BLaER1 treated with 17β-estradiol and CSF1 and Interleukin-3, amounts not matched to agents 10 nM and 100 nM (cell line): ENCODE data around the gene EPHX1.
A peak's percentile ranks its signal among the peaks of the same experiment; 100 is the strongest.
"Not testable (repeated sequence)": the region's sequence is repeated elsewhere in the genome, so short reads cannot be mapped to it uniquely, and the experiment has no call there.

Experiments used
- H3K27ac ChIP-seq, 11 experiments: shearing (Covaris generic); formaldehyde crosslinking; 2 replicates each; pipeline ENCODE4 v1.8.1; 2022
- H3K27me3 ChIP-seq, 11 experiments: shearing (Covaris generic); formaldehyde crosslinking; 2 replicates each; pipeline ENCODE4 v1.8.1; 2022
- H3K36me3 ChIP-seq, 11 experiments: shearing (Covaris generic); formaldehyde crosslinking; 2 replicates each; pipeline ENCODE4 v1.8.1; 2022
- H3K4me1 ChIP-seq, 10 experiments: shearing (Covaris generic); formaldehyde crosslinking; 2 replicates each; pipeline ENCODE4 v1.8.1; 2022
- H3K4me2 ChIP-seq, 11 experiments: shearing (Covaris generic); formaldehyde crosslinking; 2 replicates each; pipeline ENCODE4 v1.8.1; 2022
- H3K4me3 ChIP-seq, 10 experiments: shearing (Covaris generic); formaldehyde crosslinking; 2 replicates each; pipeline ENCODE4 v1.8.1; 2022
- H3K9ac ChIP-seq, 11 experiments: shearing (Covaris generic); formaldehyde crosslinking; 2 replicates each; pipeline ENCODE4 v1.8.1; 2022
- H3K9me3 ChIP-seq, 11 experiments: shearing (Covaris generic); formaldehyde crosslinking; replicated peaks in 1 of 11; 2 replicates each; pipeline ENCODE4 v1.8.1; 2022
- H4K20me1 ChIP-seq, 11 experiments: shearing (Covaris generic); formaldehyde crosslinking; 2 replicates each; pipeline ENCODE4 v1.8.1; 2022
- Cebpa-rat ChIP-seq, 11 experiments: shearing (Covaris generic); IDR thresholded peaks; 2 replicates each; pipeline ENCODE4 v1.8.1; 2022

EPHX1 gene

GRCh38 chr1:225774281-225775147, 35.4 kb upstream of the EPHX1 start:
- TF ChIP-seq Cebpa-rat (IDR thresholded peaks at IDR 0.05), result no peak
- Histone ChIP-seq H3K27me3 (no peaks in the 10 kb centered on the region), H3K9ac (no peak overlapping the region), H3K4me2 (no peak overlapping the region), H3K4me3 (no peak overlapping the region), H3K9me3 (peaks cover 0 to 14% (median 7%) of the 10 kb centered on the region in 11 experiments; a peak in 7 of 22 replicates), H3K27ac (no peak overlapping the region), H4K20me1 (peaks cover 0 to 12% (median 4%) of the 10 kb centered on the region in 11 experiments; a peak in 4 of 22 replicates), H3K4me1 (peaks cover 24 to 41% (median 35%) of the 10 kb centered on the region in 10 experiments), H3K36me3 (peaks cover 0 to 9% (median 4%) of the 10 kb centered on the region in 11 experiments; a peak in 12 of 22 replicates)

GRCh38 chr1:225776294-225776693, 33.6 kb upstream of the EPHX1 start:
- Histone ChIP-seq H4K20me1 (peaks cover 1 to 30% (median 16%) of the 10 kb centered on the region in 11 experiments; a peak in 15 of 22 replicates), H3K27ac (no peak overlapping the region), H3K4me3 (peak overlapping the region in 5 of 10 experiments; percentile 70 to 81 (median 75); a peak in 6 of 20 replicates), H3K4me1 (peaks cover 40 to 55% (median 48%) of the 10 kb centered on the region in 10 experiments), H3K4me2 (peak overlapping the region; percentile 76 to 96 (median 86)), H3K36me3 (peaks cover 6 to 26% (median 21%) of the 10 kb centered on the region in 11 experiments; a peak in 16 of 22 replicates), H3K9me3 (peaks cover 0 to 14% (median 7%) of the 10 kb centered on the region in 11 experiments; a peak in 7 of 22 replicates), H3K27me3 (no peaks in the 10 kb centered on the region), H3K9ac (peak overlapping the region in 2 of 11 experiments; percentile 96 to 99; a peak in 2 of 22 replicates)
- TF ChIP-seq Cebpa-rat (IDR thresholded peaks at IDR 0.05), result no peak

GRCh38 chr1:225777058-225777582, 32.8 kb upstream of the EPHX1 start:
- H3K9ac ChIP-seq, result peak overlapping the region; percentile 62 to 99 (median 96); a peak in 21 of 22 replicates
- no peaks in the 10 kb centered on the region for H3K27me3 ChIP-seq
- H3K4me1 ChIP-seq, result peaks cover 40 to 56% (median 48%) of the 10 kb centered on the region in 10 experiments
- TF ChIP-seq Cebpa-rat (IDR thresholded peaks at IDR 0.05), result no peak
- peaks cover 9 to 35% (median 28%) of the 10 kb centered on the region in 11 experiments; a peak in 21 of 22 replicates for H3K36me3 ChIP-seq
- peaks cover 10 to 38% (median 24%) of the 10 kb centered on the region in 11 experiments; a peak in 18 of 22 replicates for H4K20me1 ChIP-seq
- peak overlapping the region; percentile 35 to 99 (median 97); a peak in 21 of 22 replicates for H3K27ac ChIP-seq
- peak overlapping the region; percentile 76 to 96 (median 86) for H3K4me2 ChIP-seq
- H3K9me3 ChIP-seq, result peaks cover 0 to 14% (median 7%) of the 10 kb centered on the region in 11 experiments; a peak in 7 of 22 replicates
- peak overlapping the region; percentile 70 to 92 (median 76) for H3K4me3 ChIP-seq

GRCh38 chr1:225777583-225778336, 32.2 kb upstream of the EPHX1 start, which contains the start of gene SRP9:
TSS of gene SRP9 (plus strand) at chr1:225777826. CDS start at chr1:225777941, 115 bp downstream.
- H3K27ac ChIP-seq, result peak within 1 kb of the TSS; percentile 93 to 99 (median 97)
- peak within 1 kb of the TSS; percentile 93 to 99 (median 96) for H3K9ac ChIP-seq
- peaks cover 0 to 14% (median 7%) of the 10 kb centered on the region in 11 experiments; a peak in 7 of 22 replicates for H3K9me3 ChIP-seq
- H3K4me3 ChIP-seq, result peak within 1 kb of the TSS; percentile 70 to 92 (median 76)
- H3K36me3 ChIP-seq, result peaks cover 15 to 41% (median 35%) of the 10 kb centered on the region in 11 experiments
- H3K4me2 ChIP-seq, result peak within 1 kb of the TSS; percentile 87 to 97 (median 96)
- no peak for TF ChIP-seq Cebpa-rat (IDR thresholded peaks at IDR 0.05)
- no peaks in the 10 kb centered on the region for H3K27me3 ChIP-seq
- H3K4me1 ChIP-seq, result peaks cover 42 to 58% (median 52%) of the 10 kb centered on the region in 10 experiments
- peaks cover 16 to 45% (median 31%) of the 10 kb centered on the region in 11 experiments; a peak in 20 of 22 replicates for H4K20me1 ChIP-seq

- H3K9me3 ChIP-seq, result peaks cover 0 to 14% (median 7%) of the 10 kb centered on the region in 11 experiments; a peak in 7 of 22 replicates
- peaks cover 17 to 46% (median 39%) of the 10 kb centered on the region in 11 experiments for H3K36me3 ChIP-seq
- peak overlapping the region; percentile 87 to 97 (median 95) for H3K4me2 ChIP-seq
- H3K27me3 ChIP-seq, result no peaks in the 10 kb centered on the region
- H3K4me3 ChIP-seq, result peak overlapping the region; percentile 70 to 92 (median 76)
- no peak for TF ChIP-seq Cebpa-rat (IDR thresholded peaks at IDR 0.05)
- H3K4me1 ChIP-seq, result peaks cover 40 to 59% (median 55%) of the 10 kb centered on the region in 10 experiments
- H3K27ac ChIP-seq, result peak overlapping the region; percentile 93 to 99 (median 97)
- H3K9ac ChIP-seq, result peak overlapping the region; percentile 93 to 99 (median 96)
- H4K20me1 ChIP-seq, result peaks cover 21 to 50% (median 35%) of the 10 kb centered on the region in 11 experiments; a peak in 21 of 22 replicates
These were observed 31.6 kb upstream of the EPHX1 start for GRCh38 chr1:225778337-225778669.

- H3K27ac ChIP-seq, result peak overlapping the region; percentile 93 to 99 (median 97); a peak in 21 of 22 replicates
- peaks cover 24 to 55% (median 47%) of the 10 kb centered on the region in 11 experiments for H3K36me3 ChIP-seq
- peaks cover 40 to 63% (median 57%) of the 10 kb centered on the region in 10 experiments for H3K4me1 ChIP-seq
- peak overlapping the region; percentile 87 to 97 (median 95) for H3K4me2 ChIP-seq
- H3K9ac ChIP-seq, result peak overlapping the region; percentile 93 to 99 (median 96); a peak in 21 of 22 replicates
- H3K9me3 ChIP-seq, result peaks cover 0 to 14% (median 7%) of the 10 kb centered on the region in 11 experiments; a peak in 7 of 22 replicates
- peaks cover 29 to 57% (median 41%) of the 10 kb centered on the region in 11 experiments; a peak in 21 of 22 replicates for H4K20me1 ChIP-seq
- H3K4me3 ChIP-seq, result peak overlapping the region; percentile 70 to 92 (median 76)
- not testable (repeated sequence) for H3K27me3 ChIP-seq
These were observed 30.8 kb upstream of the EPHX1 start for GRCh38 chr1:225779165-225779564.

- H3K9ac ChIP-seq, result peak overlapping the region in 2 of 11 experiments; percentile 94 to 98; a peak in 4 of 22 replicates
- peaks cover 29 to 59% (median 47%) of the 10 kb centered on the region in 11 experiments; a peak in 21 of 22 replicates for H4K20me1 ChIP-seq
- H3K27me3 ChIP-seq, result no peaks in the 10 kb centered on the region
- peak overlapping the region; percentile 87 to 97 (median 95) for H3K4me2 ChIP-seq
- peak overlapping the region in 8 of 10 experiments; percentile 70 to 83 (median 76); a peak in 13 of 20 replicates for H3K4me3 ChIP-seq
- H3K36me3 ChIP-seq, result peaks cover 33 to 65% (median 57%) of the 10 kb centered on the region in 11 experiments
- TF ChIP-seq Cebpa-rat (IDR thresholded peaks at IDR 0.05), result no peak
- peaks cover 40 to 63% (median 57%) of the 10 kb centered on the region in 10 experiments for H3K4me1 ChIP-seq
- peaks cover 0 to 10% (median 5%) of the 10 kb centered on the region in 11 experiments; a peak in 11 of 22 replicates for H3K9me3 ChIP-seq
- H3K27ac ChIP-seq, result peak overlapping the region in 9 of 11 experiments; percentile 30 to 99 (median 97); a peak in 13 of 22 replicates
These were observed 29.8 kb upstream of the EPHX1 start for GRCh38 chr1:225780134-225780533.
